IPS-NIHi7 (cell line): ENCODE measurements around the gene CTNNBL1.

Source experiments
- DNase-seq: peaks from one replicate; pipeline ENCODE4 v3.0.0; 2012; ENCODE audit warnings: mixed read lengths; ENCODE audit errors: extremely low spot score

CTNNBL1 gene

DNA sequence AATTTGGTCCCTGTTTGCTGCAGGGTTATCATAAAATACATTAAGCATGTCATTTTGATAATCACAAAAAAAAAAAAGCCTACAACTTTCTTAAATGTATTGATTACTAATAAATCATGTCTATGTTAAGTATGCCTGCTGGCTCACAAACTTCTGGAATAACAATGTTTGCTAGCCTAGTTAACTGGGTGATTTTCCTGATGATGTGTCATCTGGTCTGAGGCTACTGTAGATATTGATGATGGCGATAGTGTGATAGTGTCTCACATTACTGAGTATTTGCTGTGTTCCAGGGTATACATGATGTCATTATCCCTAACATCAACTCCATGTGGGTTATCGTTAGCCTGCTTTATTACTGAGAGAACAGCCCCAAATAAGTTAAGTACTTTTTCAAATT is 122.9 kb downstream of the CTNNBL1 start:
- DNase-seq = no peak

DNA sequence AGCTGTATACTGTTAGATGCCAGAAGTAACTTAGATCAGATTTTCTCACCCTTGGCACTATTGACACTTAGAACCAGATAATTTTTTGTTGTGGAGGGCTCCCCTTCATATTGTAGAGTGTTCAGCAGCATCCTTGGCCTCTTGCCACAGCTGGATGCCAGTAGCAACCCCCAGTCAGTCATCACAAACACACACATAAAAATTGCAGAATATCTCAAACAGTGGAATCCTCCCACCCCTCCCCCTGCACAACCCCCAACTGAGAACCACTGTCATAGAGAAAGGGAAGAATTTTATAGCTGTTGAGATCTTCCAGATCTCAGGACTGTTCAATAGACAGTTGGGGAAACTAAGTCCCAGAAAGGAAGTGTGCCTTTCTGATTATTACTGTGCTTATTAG is 127.9 kb downstream of the CTNNBL1 start:
- no peak for DNase-seq

DNA sequence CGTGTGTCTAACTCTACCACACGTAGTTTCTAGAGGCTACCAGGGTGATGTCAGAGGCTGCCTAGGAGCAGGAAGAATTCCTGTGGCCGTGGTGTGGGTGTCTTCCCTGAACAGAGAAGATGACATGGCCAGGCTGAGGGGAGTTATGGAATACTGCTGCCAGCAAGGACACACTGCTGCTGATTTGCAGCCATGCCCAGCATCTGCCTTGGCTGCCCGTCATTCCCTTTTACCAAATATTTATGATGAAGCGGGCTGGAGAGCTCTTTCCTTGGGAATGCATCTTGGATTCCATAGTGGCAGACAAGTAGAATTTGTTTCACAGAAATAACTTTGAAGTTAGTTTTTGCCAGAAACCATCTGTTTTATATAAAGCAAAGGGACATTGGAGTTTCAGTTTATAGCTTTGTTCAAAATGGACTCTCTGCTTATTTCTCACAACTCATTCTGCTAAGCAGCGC is 128.3 kb downstream of the CTNNBL1 start:
- no peak for DNase-seq

- DNase-seq = peak; percentile 26
Measured at GRCh38 chr20:37823296-37823980, 129.6 kb downstream of the CTNNBL1 start.

DNA sequence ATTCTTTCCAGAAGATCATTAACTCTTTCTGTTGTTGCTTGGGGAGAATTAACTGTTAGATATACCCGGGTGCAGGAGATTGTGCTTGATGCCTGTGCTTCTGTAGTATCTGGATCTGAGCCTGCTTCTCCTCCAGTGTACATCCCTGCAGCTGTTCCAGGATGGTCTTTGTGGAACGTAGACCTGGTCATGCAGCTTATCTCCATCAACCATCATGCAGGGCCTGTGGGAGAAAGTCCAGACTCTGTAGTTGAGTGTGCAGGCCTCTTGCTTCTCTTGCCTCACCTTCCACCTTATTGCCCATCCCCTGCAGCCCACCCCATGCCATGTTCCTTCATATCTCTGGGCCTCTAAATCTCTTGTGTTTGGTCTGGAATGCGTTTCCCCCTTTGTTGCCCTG is 133.8 kb downstream of the CTNNBL1 start:
- no peak for DNase-seq

DNA sequence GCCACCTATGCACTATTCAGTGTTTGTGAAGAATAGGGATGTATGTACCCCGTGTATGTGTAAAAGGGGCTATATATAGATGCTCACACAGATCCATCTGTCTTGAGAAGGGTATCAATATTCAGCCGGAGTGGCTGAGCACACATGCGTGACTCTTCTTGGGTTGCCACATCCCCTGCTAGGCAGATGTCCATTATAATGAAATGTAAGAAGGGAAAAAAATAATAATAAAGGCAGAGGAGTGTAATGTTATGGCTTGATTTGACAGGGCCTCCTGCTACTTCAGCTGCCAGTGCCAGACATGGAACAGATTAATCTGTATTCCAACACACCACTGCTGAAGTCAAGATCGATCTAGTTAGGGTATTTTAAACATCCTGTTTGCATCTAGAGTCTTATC is 134.9 kb downstream of the CTNNBL1 start:
- DNase-seq = no peak

DNA sequence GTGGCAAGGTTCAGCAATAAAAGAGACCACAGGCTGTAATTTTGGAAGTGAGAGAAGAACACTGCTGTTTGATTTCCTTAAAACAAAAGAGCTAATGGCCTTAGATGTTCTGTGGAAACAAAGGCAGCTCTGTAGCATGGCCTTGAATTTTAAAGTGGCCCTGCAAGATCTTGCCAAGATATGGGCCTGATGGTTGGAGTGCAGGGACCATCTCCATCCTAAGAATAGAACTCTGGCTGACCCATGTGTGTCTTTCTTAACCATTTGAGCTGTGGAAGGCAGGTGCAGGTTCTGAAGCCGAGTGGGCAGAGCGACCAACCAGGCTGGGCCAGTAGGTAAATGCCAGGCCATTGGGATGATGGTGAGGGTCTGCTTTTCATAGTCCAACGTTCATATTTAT is 135.3 kb downstream of the CTNNBL1 start:
- DNase-seq = no peak

- no peak for DNase-seq
Measured at GRCh38 chr20:37833221-37833896, 139.5 kb downstream of the CTNNBL1 start.

- no peak for DNase-seq
Measured at GRCh38 chr20:37836926-37837325, 143.1 kb downstream of the CTNNBL1 start.

- DNase-seq = no peak
Measured at GRCh38 chr20:37837924-37838323, 144.1 kb downstream of the CTNNBL1 start.

GRCh38 chr20:37838769-37839431 is 145.1 kb downstream of the CTNNBL1 start:
- DNase-seq = no peak

GRCh38 chr20:37839432-37839827 is 145.6 kb downstream of the CTNNBL1 start:
- no peak for DNase-seq

DNA sequence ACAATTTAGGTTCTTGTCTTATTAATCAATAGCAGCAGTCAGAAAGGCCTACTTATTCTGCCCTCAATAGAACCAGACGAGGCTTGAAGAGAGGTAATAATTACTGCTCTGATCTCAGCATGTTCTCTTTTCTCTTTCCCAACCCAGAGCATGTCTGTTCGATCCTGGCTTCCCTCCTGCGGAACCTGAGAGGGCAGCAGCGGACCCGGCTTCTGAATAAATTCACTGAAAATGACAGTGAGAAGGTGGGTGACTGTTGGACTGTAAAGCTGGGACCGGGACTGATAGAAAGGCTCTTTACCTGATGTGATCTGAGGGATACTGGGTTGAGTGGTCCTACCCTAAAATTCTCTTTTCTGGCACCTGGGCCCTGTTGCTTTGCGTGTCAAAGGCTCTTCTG is 146.1 kb downstream of the CTNNBL1 start:
- DNase-seq = no peak

DNA sequence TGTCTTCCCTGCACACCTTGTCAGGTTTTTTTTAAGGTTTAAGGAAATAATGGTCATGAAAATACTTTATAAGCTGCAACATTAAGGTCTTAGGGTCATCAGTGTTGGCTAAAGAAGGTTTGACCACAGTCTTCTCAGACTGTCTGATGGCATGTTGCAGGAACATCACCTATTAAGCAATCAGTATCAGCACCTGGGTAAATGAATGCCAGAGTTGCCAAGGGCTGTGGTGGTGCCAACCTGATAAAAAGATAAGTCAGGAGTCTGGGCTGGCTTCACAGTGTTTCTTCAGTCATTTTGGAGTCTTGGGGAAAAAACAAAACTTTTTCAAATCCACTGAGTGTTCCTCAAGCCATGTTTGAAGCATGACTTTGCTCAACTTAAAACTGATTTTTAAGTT is 147.6 kb downstream of the CTNNBL1 start:
- no peak for DNase-seq

- no peak for DNase-seq
Measured at GRCh38 chr20:37841971-37842370, 148.1 kb downstream of the CTNNBL1 start.

DNA sequence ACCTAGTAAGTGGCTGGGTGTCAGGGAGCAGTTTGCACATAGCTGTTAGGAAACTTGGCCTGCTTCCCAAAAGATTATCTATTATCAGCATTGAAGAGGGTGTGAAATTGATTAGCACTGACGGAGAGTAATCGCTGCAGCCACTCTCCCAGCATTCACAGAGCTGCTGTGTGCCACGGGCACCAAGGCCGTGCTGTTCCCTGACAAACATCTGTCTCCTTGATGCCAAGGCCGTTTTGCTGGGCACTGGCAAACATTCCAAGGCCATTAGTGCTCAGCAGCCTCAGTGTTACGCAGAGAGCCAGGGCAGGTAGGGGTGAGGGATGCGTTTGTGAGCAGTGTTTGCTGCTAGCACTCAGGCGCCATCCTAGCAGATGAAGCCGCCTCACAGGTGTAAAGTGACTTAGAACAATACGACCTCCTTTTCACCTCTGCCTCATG is 151.4 kb downstream of the CTNNBL1 start:
- DNase-seq = no peak

GRCh38 chr20:37845878-37846277 is 152.0 kb downstream of the CTNNBL1 start:
- no peak for DNase-seq

GRCh38 chr20:37846573-37846972 is 152.7 kb downstream of the CTNNBL1 start:
- peak; percentile 54 for DNase-seq

- no peak for DNase-seq
Measured at GRCh38 chr20:37848706-37849105, 154.9 kb downstream of the CTNNBL1 start.

GRCh38 chr20:37849156-37849555 is 155.3 kb downstream of the CTNNBL1 start:
- DNase-seq = no peak

DNA sequence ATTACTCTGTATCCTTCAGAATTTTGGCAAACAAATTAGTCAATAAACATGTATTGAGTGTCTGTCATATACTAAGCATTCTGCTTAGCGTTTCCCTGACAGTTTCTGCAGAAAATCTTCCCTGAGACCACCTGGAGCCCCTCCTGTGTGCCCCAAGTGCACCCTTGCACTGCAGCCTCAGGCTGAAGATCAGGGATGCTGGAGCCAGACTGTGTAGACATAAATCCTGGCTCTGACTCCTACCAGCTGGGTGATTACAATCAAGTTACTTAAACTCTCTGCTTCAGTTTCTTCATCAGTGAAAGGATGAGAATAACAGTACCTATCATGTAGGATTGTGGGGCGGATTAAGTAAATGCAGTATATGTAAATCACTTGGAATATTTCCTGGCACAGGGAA is 155.7 kb downstream of the CTNNBL1 start:
- DNase-seq = no peak

GRCh38 chr20:37850036-37850592 is 156.3 kb downstream of the CTNNBL1 start:
- no peak for DNase-seq
